Immature natural killer cell (primary cell): ENCODE data around the gene CNPY1. TPM values are rescaled to one million over a fixed set of nuclear protein-coding genes. Genes with fewer than 3 reads are reported as not detected.

ENCODE experiments used
- DNase-seq, 3 donors: peaks; one replicate each; pipeline ENCODE4 v3.0.0; 2022; ENCODE audit warnings: mixed read lengths in 1 of 3
- H3K27ac Mint-ChIP-seq, 6 donors: one replicate each; pipeline ENCODE4 v1.8.0; 2020; ENCODE audit warnings: mixed read lengths in 6 of 6, mild to moderate bottlenecking in 5 of 6, inconsistent platforms in 4 of 6, moderate library complexity in 3 of 6
- H3K27me3 Mint-ChIP-seq, 3 donors: one replicate each; pipeline ENCODE4 v1.8.0; 2020 to 2021; ENCODE audit warnings: low read depth in 3 of 3, mild to moderate bottlenecking in 3 of 3, mixed read lengths in 3 of 3, moderate library complexity in 3 of 3, inconsistent platforms in 1 of 3
- H3K36me3 Mint-ChIP-seq, 3 donors: one replicate each; pipeline ENCODE4 v1.8.0; 2020; ENCODE audit warnings: mixed read lengths in 3 of 3, inconsistent platforms in 2 of 3, mild to moderate bottlenecking in 2 of 3
- H3K4me1 Mint-ChIP-seq, 2 donors: one replicate each; pipeline ENCODE4 v1.8.0; 2020; ENCODE audit warnings: inconsistent platforms in 2 of 2, mild to moderate bottlenecking in 2 of 2, mixed read lengths in 2 of 2, moderate library complexity in 1 of 2
- H3K4me3 Mint-ChIP-seq, 5 donors: one replicate each; pipeline ENCODE4 v1.8.0; 2020; ENCODE audit warnings: mild to moderate bottlenecking in 5 of 5, mixed read lengths in 5 of 5, inconsistent platforms in 3 of 5, moderate library complexity in 3 of 5
- H3K9me3 Mint-ChIP-seq, 6 donors: one replicate each; pipeline ENCODE4 v1.8.0; 2020; ENCODE audit warnings: mild to moderate bottlenecking in 6 of 6, mixed read lengths in 6 of 6, inconsistent platforms in 4 of 6, moderate library complexity in 3 of 6
- polyA plus RNA-seq, 3 donors: library from polyadenylated mRNA; unstranded; fragments of 300-500 nt; fragmentation: Illumina TruSeq; gene quantifications; one replicate each; pipeline ENCODE4 v1.2.3, GENCODE V29; 2021

The CNPY1 gene
- polyA plus RNA-seq, 3 donors from 2014 or later: not detected

DNA sequence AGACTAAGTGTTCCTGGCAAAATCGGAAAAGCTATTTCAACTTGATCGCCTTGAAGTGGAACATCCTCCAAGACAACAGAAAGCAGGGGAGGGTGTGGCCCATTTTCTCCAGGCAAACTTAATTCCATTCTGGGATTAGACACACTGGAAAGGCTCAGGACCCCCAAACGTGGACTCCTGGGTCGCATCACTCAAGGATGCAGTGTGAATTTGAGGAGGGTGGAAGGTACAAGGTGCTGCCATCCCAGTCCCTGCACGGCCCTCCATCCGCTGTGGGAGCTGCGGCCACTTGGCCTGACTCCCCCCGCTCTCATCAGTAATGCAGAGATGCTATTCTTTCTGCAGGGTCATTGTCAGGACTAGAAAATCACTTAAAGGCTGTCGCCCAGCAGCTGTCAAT is 2.4 kb downstream of the CNPY1 start:
- H3K36me3 Mint-ChIP-seq: no peaks in the 10 kb centered on the region
- no peak overlapping the region for H3K4me3 Mint-ChIP-seq
- DNase-seq: no peak
- H3K9me3 Mint-ChIP-seq: no peaks in the 10 kb centered on the region
- H3K27ac Mint-ChIP-seq: no peak overlapping the region
- H3K27me3 Mint-ChIP-seq: peaks cover 3 to 5% (median 5%) of the 10 kb centered on the region in 3 donors
- H3K4me1 Mint-ChIP-seq: no peaks in the 10 kb centered on the region

DNA sequence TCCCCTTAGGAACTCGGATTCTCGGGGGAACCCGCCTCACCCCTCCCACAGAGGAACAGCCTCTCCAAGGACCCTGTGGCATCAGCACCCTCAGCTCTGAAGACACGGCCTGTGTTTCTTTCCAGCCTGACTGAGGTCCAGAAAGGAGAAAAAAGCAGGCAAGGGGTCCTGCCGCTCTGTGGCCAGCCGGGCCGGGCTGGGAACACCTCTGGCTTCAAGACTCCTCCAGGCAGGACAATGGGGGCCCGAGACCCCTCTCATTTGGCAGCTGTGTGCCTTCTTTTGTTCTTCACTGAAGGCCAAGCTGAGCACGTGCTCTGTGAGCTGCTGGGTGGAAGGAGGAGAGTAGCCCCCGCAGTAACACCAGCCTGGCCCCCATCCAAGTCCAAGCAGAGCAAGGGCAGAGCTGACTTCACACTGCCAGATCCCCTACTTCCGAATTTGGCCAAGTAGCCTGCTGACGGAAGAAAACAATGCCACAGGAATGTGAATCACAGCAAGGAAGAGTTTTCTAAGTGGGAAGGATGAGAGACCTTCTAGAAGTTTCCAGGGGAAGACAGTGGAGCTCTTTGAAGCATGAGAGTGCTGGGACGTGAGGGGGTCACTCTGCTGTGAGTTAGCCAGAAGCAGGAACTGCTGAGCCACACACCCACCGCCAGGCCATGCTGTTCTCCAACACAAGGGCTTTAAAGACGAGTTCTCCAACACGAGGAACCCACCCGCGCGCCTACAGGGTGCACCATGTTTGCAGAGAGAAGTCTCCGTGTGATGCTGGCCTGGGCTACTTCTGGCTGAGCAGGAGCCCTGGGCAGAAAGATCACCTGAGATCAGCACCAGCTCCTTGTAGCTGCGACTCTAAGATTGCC is 3.1 kb downstream of the CNPY1 start:
- no peak overlapping the region for H3K4me3 Mint-ChIP-seq
- H3K9me3 Mint-ChIP-seq: no peaks in the 10 kb centered on the region
- H3K4me1 Mint-ChIP-seq: no peaks in the 10 kb centered on the region
- peaks cover 5 to 6% (median 5%) of the 10 kb centered on the region in 3 donors for H3K27me3 Mint-ChIP-seq
- no peak overlapping the region for H3K27ac Mint-ChIP-seq
- DNase-seq: no peak
- no peaks in the 10 kb centered on the region for H3K36me3 Mint-ChIP-seq

DNA sequence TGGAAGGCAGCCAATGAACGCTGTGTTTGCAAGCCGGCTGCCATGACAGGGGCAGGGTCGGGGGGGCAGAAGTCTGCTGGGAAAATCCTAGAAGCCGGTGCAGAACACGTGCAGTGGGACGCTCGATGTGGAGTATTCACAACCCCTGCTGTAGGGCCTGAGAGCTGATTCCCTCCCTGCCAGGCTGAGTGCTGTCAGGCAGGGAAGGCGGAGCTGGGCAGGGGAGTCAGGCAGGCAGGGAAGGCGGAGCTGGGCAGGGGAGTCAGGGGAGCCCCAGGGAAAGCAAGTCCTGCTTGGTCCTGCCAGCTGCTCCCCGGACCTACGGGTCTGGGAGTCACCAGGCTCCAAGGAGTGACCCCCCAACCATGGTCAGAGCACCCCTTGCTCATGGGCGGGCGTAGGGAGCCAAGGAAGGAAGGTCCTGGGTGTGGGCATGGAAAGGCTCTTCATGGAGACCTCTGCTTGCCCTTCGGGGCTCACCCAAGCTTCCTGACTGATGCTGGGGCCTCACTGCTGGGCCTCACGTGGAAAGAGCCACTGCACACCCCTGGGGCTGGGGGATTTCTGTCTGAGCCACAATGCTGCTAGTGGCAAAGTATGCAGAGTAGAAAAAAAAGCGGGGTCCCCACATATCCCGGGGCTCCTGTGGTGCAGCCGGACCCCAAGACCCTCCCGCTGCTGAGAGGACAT is 4.2 kb downstream of the CNPY1 start:
- Mint-ChIP-seq H3K27ac (no peak overlapping the region), H3K27me3 (peaks cover 5 to 7% (median 6%) of the 10 kb centered on the region in 3 donors), H3K4me3 (no peak overlapping the region), H3K9me3 (no peaks in the 10 kb centered on the region), H3K4me1 (no peaks in the 10 kb centered on the region), H3K36me3 (no peaks in the 10 kb centered on the region)
- no peak for DNase-seq

GRCh38 chr7:155540553-155540952 is 5.8 kb downstream of the CNPY1 start:
- H3K4me3 Mint-ChIP-seq: no peak overlapping the region
- no peaks in the 10 kb centered on the region for H3K9me3 Mint-ChIP-seq
- H3K27me3 Mint-ChIP-seq: peaks cover 5 to 7% (median 6%) of the 10 kb centered on the region in 3 donors
- no peak for DNase-seq
- H3K36me3 Mint-ChIP-seq: no peaks in the 10 kb centered on the region
- H3K27ac Mint-ChIP-seq: no peak overlapping the region
- H3K4me1 Mint-ChIP-seq: no peaks in the 10 kb centered on the region

DNA sequence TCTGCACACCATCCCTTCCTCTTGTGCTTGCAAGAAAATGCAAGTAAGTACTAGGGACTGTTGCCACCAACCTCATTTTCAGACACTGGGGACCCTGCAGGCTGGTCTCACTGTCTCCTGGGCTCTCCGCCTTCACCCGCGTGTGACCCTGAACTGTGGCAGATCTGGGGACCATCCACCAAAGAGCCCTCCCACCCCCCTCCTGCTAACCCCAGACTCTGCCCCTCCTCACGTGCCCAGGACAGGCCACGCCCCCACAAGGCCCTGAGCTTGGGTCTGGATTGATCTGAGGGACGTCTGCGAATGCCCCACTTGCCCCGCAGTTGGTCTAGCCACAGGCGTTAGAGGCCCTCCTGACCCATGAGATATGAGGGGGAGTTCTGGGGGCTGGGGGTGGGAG is 8.1 kb downstream of the CNPY1 start:
- no peaks in the 10 kb centered on the region for H3K36me3 Mint-ChIP-seq
- DNase-seq: no peak
- H3K27ac Mint-ChIP-seq: no peak overlapping the region
- peaks cover 9 to 21% (median 15%) of the 10 kb centered on the region in 3 donors for H3K27me3 Mint-ChIP-seq
- H3K4me1 Mint-ChIP-seq: peaks cover 11 to 12% of the 10 kb centered on the region in 2 donors
- H3K9me3 Mint-ChIP-seq: peaks cover 0 to 2% (median 0%) of the 10 kb centered on the region in 6 donors
- no peak overlapping the region for H3K4me3 Mint-ChIP-seq

DNA sequence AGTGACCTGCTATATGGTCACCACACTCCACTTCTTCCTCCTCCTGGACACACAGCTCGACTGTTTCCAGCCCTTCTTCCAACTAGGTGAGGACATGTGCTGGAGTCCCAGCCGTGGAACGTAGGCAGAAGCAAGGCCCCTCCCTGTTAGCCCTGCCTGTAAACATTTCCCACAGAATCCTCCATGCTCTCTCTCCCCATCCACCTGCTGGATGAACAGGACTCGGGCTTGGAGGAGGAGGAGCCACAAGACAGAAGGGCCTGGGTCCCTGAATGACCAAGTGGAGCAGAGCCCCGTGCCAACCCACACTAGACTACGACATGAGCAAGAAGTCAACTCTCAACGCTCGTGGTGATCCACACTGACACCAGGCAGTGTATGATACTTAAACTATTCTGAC is 9.9 kb downstream of the CNPY1 start:
- Mint-ChIP-seq H3K4me1 (peaks cover 20% of the 10 kb centered on the region in 2 donors), H3K9me3 (peaks cover 0 to 2% (median 0%) of the 10 kb centered on the region in 6 donors), H3K27me3 (peaks cover 14 to 28% (median 20%) of the 10 kb centered on the region in 3 donors), H3K27ac (no peak overlapping the region), H3K4me3 (no peak overlapping the region), H3K36me3 (no peaks in the 10 kb centered on the region)
- DNase-seq: no peak

- Mint-ChIP-seq H3K9me3 (peaks cover 0 to 2% (median 0%) of the 10 kb centered on the region in 6 donors), H3K4me1 (peaks cover 20% of the 10 kb centered on the region in 2 donors), H3K36me3 (no peaks in the 10 kb centered on the region), H3K4me3 (peak overlapping the region in 1 of 5 donors; percentile 72), H3K27ac (no peak overlapping the region), H3K27me3 (peaks cover 17 to 32% (median 19%) of the 10 kb centered on the region in 3 donors)
- no peak for DNase-seq
Measured at GRCh38 chr7:155534691-155535090, 11.7 kb downstream of the CNPY1 start.

DNA sequence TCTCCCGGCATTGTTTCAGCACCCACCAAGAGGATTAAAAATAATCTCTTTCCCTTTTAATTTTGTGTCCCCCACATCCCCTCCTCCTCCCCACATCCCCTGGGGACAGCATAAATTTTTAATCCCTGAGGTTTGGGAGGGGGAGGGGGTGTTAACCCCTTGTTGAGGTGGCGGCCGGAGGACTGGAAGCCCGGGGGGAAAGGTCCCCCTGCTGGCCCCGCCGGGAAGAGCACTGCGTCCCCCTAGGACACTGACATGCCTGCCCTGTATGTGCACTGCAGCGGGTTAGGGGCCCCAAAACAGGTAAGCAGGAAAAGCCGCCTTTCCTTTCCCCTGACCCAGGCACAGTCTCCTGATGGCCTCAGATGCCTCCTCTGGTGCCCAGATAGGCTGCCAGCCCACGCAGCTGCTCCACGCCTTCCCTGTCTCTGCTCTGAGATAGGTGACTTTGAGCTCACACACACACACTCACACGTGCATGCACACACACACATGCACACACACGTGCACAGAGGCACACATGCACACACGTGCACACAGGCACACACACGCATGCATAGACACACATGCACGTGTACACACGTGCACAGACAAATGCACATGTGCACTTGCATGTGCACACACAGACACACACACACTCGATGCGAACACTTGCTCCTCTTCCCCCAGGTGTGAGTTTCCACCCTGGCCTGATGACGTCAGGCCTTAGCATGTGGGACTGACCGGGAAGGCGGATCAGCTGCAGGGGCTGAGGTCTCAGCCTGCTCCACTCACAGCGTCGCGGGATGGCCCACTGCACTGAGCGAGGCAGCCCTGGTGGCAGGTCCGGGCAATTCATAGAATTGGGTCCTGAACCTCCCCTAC is 12.3 kb downstream of the CNPY1 start:
- H3K4me3 Mint-ChIP-seq: peak overlapping the region; percentile 44 to 75 (median 69)
- peaks cover 15 to 32% (median 22%) of the 10 kb centered on the region in 3 donors for H3K27me3 Mint-ChIP-seq
- DNase-seq: peak in 2 of 3 donors; percentile 4 to 17
- H3K9me3 Mint-ChIP-seq: peaks cover 0 to 2% (median 0%) of the 10 kb centered on the region in 6 donors
- H3K36me3 Mint-ChIP-seq: no peaks in the 10 kb centered on the region
- no peak overlapping the region for H3K27ac Mint-ChIP-seq
- H3K4me1 Mint-ChIP-seq: peaks cover 20% of the 10 kb centered on the region in 2 donors

DNA sequence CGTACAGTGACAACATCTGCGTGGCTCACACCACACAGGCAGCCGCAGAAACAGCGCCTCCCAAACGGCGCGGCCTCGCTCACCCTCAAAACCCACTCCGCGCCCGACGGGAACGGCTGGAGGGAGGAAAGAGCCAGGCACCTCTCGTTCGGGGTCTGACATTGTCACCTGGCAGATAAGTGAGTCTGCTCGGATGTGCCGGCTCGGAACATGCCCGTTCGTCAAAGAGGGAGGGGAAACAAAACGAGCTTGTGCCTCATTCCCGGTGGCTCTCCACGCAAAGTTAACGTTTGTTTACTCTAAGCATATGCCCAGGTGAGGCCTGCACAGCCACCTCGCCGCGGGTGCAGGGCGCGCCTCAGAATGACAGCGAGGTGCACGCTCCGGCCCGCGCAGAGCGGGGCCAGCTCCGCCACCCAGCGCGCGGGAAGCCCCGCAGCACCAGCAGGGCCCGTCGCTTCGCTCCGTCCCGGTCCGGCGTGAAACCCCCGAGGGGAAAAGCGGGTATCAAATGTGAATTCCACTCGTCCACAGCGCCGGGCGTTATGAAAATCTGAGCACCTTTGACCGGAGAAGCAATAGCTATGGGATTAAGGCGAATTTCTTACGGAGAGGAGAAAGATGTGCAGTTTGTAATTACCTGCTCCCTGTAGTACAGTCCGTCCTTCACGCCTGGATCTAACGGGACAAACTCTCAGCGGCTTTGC is 13.1 kb downstream of the CNPY1 start:
- Mint-ChIP-seq H3K36me3 (no peaks in the 10 kb centered on the region), H3K27me3 (peaks cover 15 to 32% (median 22%) of the 10 kb centered on the region in 3 donors), H3K9me3 (peaks cover 0 to 2% (median 0%) of the 10 kb centered on the region in 6 donors), H3K27ac (no peak overlapping the region), H3K4me3 (peak overlapping the region; percentile 44 to 75 (median 69)), H3K4me1 (peaks cover 20% of the 10 kb centered on the region in 2 donors)
- DNase-seq: no peak

DNA sequence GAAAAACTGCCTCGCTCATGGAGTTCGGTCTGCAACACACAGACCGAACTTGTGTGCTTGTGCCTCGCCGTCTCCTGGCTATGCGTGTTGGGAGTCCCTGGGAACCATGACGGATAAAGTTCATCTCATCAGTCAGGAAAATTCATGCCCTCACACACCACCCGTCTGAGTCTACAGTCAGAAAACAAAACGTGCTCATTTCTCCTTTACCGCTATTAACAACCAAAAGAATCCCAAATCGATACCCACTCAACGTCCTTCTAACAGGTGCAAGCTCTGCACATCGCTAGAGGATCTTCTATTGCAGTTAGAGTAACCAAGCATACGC is 13.6 kb downstream of the CNPY1 start:
- Mint-ChIP-seq H3K27me3 (peaks cover 15 to 32% (median 20%) of the 10 kb centered on the region in 3 donors), H3K4me3 (peak overlapping the region; percentile 4 to 72 (median 43))

GRCh38 chr7:155531681-155532080 is 14.7 kb downstream of the CNPY1 start:
- H3K27me3 Mint-ChIP-seq: peaks cover 15 to 35% (median 21%) of the 10 kb centered on the region in 3 donors
- no peak for DNase-seq
- H3K27ac Mint-ChIP-seq: no peak overlapping the region
- H3K36me3 Mint-ChIP-seq: no peaks in the 10 kb centered on the region
- H3K4me1 Mint-ChIP-seq: peaks cover 20% of the 10 kb centered on the region in 2 donors
- peaks cover 0 to 2% (median 0%) of the 10 kb centered on the region in 6 donors for H3K9me3 Mint-ChIP-seq
- peak overlapping the region in 4 of 5 donors; percentile 18 to 27 (median 22) for H3K4me3 Mint-ChIP-seq

More for the DNA sequence above, 13.6 kb downstream of the CNPY1 start:
- H3K36me3 Mint-ChIP-seq: no peaks in the 10 kb centered on the region
- H3K27ac Mint-ChIP-seq: no peak overlapping the region
- peaks cover 20% of the 10 kb centered on the region in 2 donors for H3K4me1 Mint-ChIP-seq
- H3K9me3 Mint-ChIP-seq: peaks cover 0 to 2% (median 0%) of the 10 kb centered on the region in 6 donors
- DNase-seq: no peak

- H3K36me3 Mint-ChIP-seq: no peaks in the 10 kb centered on the region
- H3K9me3 Mint-ChIP-seq: peaks cover 0 to 2% (median 0%) of the 10 kb centered on the region in 6 donors
- H3K4me3 Mint-ChIP-seq: no peak overlapping the region
- no peak for DNase-seq
- peaks cover 20% of the 10 kb centered on the region in 2 donors for H3K4me1 Mint-ChIP-seq
- H3K27ac Mint-ChIP-seq: no peak overlapping the region
- H3K27me3 Mint-ChIP-seq: peaks cover 19 to 40% (median 27%) of the 10 kb centered on the region in 3 donors
Measured at GRCh38 chr7:155530601-155531000, 15.8 kb downstream of the CNPY1 start.

DNA sequence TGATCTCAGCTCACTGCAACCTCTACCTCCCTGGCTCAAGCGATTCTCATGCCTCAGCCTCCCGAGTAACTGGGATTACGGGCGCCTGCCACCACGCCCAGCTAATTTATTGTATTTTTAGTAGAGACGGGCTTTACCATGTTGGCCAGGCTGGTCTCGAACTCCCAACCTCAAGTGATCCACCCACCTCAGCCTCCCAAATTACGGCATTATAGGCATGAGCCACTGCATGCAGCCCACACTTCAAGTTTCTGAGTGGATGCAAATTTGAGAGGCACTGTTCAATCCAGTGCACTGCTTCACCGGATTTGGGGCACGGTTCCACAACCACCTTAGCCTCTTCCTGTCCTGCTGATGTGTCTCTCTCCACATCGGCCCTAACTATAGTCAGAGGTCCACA is 16.5 kb downstream of the CNPY1 start:
- Mint-ChIP-seq H3K4me3 (no peak overlapping the region), H3K4me1 (peaks cover 20% of the 10 kb centered on the region in 2 donors), H3K27me3 (peaks cover 19 to 37% (median 33%) of the 10 kb centered on the region in 3 donors), H3K36me3 (no peaks in the 10 kb centered on the region), H3K27ac (no peak overlapping the region), H3K9me3 (peaks cover 0 to 2% (median 0%) of the 10 kb centered on the region in 6 donors)
- DNase-seq: no peak
